OCI-LY1 (cell line): Measurements from ENCODE around the gene DTNBP1.

Experiments
- EZH2 ChIP-seq: fragments of 200-600 bp; sonication (generic), shearing (Covaris generic); IDR thresholded peaks from 2 replicates; pipeline ENCODE4 v1.8.0; 2017; ENCODE audit warnings: borderline replicate concordance, mixed run types, mild to moderate bottlenecking, antibody characterized with exemption, low read length, moderate library complexity, mixed read lengths
- TF ChIP-seq, protein P1 (sequence below): fragments of 200-600 bp; sonication (generic), shearing (Covaris generic); IDR thresholded peaks from 2 replicates; pipeline ENCODE4 v1.5.1; 2017; ENCODE audit warnings: mild to moderate bottlenecking, antibody characterized with exemption, low read length, moderate library complexity, mixed read lengths

DNA sequence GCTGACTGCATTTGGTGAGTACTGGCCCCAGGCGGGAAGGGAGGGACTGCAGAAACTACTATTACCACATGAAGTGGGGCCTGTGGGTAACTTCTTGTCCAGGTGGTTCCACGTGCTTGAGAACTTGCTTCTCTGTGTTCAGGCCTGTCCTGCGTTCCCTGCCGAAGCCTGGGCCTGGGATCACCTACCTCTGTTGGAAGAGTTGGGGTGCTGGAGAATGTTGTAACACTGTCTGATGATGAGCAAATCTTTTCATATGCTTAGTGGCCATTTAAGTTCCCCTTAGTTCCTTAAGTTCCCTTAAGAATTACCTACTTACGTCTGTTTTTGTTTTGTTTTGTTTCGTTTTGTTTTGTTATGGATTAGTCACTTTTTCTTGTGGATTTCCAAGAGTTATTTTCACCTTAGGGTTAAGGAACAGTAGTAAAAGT, 154.4 kb downstream of the DTNBP1 start:
- TF ChIP-seq, protein P1, sequence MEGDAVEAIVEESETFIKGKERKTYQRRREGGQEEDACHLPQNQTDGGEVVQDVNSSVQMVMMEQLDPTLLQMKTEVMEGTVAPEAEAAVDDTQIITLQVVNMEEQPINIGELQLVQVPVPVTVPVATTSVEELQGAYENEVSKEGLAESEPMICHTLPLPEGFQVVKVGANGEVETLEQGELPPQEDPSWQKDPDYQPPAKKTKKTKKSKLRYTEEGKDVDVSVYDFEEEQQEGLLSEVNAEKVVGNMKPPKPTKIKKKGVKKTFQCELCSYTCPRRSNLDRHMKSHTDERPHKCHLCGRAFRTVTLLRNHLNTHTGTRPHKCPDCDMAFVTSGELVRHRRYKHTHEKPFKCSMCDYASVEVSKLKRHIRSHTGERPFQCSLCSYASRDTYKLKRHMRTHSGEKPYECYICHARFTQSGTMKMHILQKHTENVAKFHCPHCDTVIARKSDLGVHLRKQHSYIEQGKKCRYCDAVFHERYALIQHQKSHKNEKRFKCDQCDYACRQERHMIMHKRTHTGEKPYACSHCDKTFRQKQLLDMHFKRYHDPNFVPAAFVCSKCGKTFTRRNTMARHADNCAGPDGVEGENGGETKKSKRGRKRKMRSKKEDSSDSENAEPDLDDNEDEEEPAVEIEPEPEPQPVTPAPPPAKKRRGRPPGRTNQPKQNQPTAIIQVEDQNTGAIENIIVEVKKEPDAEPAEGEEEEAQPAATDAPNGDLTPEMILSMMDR, result no peak
- no peak for TF ChIP-seq EZH2
